Inflammatory macrophage (primary cell): ENCODE data around the gene FANCG.

Source experiments
- DNase-seq, 2 donors: peaks; one replicate each; pipeline ENCODE4 v3.0.0-alpha.2; 2020 to 2022

The FANCG gene

GRCh38 chr9:35103660-35104191, 24.0 kb upstream of the FANCG start:
- no peak for DNase-seq

- peak; percentile 95 to 96 for DNase-seq
These were observed 23.3 kb upstream of the FANCG start, which contains the start of gene STOML2 for GRCh38 chr9:35102769-35103659. Gene STOML2 (minus strand): TSS chr9:35103131. CDS start chr9:35103094, 37 bp downstream.

GRCh38 chr9:35102465-35102768, 22.7 kb upstream of the FANCG start:
- DNase-seq, result no peak

GRCh38 chr9:35097573-35097972, 17.8 kb upstream of the FANCG start:
- no peak for DNase-seq

- DNase-seq, result peak; percentile 86 to 87
These were observed 16.5 kb upstream of the FANCG start, which contains the start of gene PIGO for GRCh38 chr9:35096035-35096849. Gene PIGO (minus strand): TSS chr9:35096591. CDS start chr9:35095565, 1,026 bp downstream.

- DNase-seq, result no peak
These were observed 11.8 kb upstream of the FANCG start for GRCh38 chr9:35091536-35091935.

- DNase-seq, result no peak
These were observed 9.7 kb upstream of the FANCG start for GRCh38 chr9:35089434-35089833.

GRCh38 chr9:35085078-35085477, 5.3 kb upstream of the FANCG start:
- no peak for DNase-seq

GRCh38 chr9:35079041-35079425, 709 bp downstream of the FANCG start:
- no peak for DNase-seq

GRCh38 chr9:35078066-35078465, 1.7 kb downstream of the FANCG start:
- no peak for DNase-seq

GRCh38 chr9:35076848-35077247, 2.9 kb downstream of the FANCG start:
- DNase-seq, result no peak

- DNase-seq, result no peak
These were observed 4.4 kb downstream of the FANCG start for GRCh38 chr9:35075358-35075757.

- DNase-seq, result no peak
These were observed 5.0 kb downstream of the FANCG start for GRCh38 chr9:35074791-35075190.

- no peak for DNase-seq
These were observed 5.6 kb downstream of the FANCG start for GRCh38 chr9:35074141-35074540.

- DNase-seq, result no peak
These were observed 6.5 kb downstream of the FANCG start for GRCh38 chr9:35073279-35073612.

GRCh38 chr9:35072461-35073278, 7.1 kb downstream of the FANCG start, which contains the start of gene VCP:
Gene VCP (minus strand): TSS chr9:35072625. CDS start chr9:35072353, 272 bp downstream.
- DNase-seq, result peak; percentile 99

- DNase-seq, result peak; percentile 67 to 88
These were observed 7.8 kb downstream of the FANCG start for GRCh38 chr9:35071814-35072460.

GRCh38 chr9:35070823-35071813, 8.6 kb downstream of the FANCG start:
- no peak for DNase-seq

- no peak for DNase-seq
These were observed 10.7 kb downstream of the FANCG start for GRCh38 chr9:35069020-35069419.

GRCh38 chr9:35067056-35067455, 12.7 kb downstream of the FANCG start:
- DNase-seq, result no peak
